Measurements from ENCODE around the gene PRKCA. TPM values are rescaled to one million over a fixed set of nuclear protein-coding genes. Genes with fewer than 3 reads are reported as not detected.

The PRKCA gene
- total RNA-seq, 1 donor from 2014 or later = 29.0 TPM

DNA sequence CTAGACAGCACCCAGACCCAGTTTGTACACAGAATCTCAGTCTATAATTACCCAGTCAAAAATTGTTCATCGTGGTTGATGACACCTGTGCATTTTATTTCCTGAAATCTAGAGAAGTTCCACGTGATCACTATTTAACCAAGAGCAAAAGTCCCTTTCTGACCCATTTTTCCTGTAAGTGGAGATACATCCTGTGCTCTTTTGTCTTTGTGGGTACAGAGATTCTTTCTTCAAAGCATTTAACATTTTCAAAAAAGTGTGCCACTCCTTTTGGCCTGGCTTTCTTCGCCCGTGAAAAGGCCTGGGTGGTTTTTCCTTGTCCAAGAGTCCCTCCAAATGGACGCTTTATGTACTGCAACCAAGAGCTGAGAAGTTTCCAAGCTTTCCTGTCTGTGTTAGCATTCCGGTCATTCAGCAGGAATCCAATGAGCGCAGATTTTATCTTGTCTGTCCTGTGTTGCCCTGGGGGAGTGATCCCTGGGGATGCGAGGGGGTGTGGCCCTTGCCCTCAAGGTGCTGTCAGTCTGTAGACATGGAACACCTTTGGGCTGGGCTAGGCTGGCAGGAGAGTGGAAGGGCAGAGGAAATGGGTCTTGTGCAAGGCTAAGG lies 371.4 kb downstream of the PRKCA start:
- H3K4me1 ChIP-seq = peaks cover 17% of the 10 kb centered on the region
- H3K27ac ChIP-seq = peak overlapping the region; percentile 85
- no peaks in the 10 kb centered on the region for H3K36me3 ChIP-seq
- DNase-seq (no peak), ATAC-seq (peak; percentile 15 to 42)
- TF ChIP-seq, protein P1, sequence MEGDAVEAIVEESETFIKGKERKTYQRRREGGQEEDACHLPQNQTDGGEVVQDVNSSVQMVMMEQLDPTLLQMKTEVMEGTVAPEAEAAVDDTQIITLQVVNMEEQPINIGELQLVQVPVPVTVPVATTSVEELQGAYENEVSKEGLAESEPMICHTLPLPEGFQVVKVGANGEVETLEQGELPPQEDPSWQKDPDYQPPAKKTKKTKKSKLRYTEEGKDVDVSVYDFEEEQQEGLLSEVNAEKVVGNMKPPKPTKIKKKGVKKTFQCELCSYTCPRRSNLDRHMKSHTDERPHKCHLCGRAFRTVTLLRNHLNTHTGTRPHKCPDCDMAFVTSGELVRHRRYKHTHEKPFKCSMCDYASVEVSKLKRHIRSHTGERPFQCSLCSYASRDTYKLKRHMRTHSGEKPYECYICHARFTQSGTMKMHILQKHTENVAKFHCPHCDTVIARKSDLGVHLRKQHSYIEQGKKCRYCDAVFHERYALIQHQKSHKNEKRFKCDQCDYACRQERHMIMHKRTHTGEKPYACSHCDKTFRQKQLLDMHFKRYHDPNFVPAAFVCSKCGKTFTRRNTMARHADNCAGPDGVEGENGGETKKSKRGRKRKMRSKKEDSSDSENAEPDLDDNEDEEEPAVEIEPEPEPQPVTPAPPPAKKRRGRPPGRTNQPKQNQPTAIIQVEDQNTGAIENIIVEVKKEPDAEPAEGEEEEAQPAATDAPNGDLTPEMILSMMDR (IDR thresholded peaks at IDR 0.05) = peak; percentile 68
- H3K27me3 ChIP-seq (ENCODE audit: low read depth) = no peaks in the 10 kb centered on the region
- H3K4me3 ChIP-seq = no peak overlapping the region
- intact Hi-C loops (cut with DNase I) = no loop called here
- H3K9me3 ChIP-seq = no peaks in the 10 kb centered on the region

GRCh38 chr17:66675273-66675990 lies 373.0 kb downstream of the PRKCA start:
- no peak for DNase-seq
- Histone ChIP-seq H3K9me3 (no peaks in the 10 kb centered on the region), H3K27ac (peak overlapping the region; percentile 85), H3K4me1 (peaks cover 17% of the 10 kb centered on the region), H3K4me3 (peak overlapping the region; percentile 32), H3K36me3 (no peaks in the 10 kb centered on the region), H3K27me3 (ENCODE audit: low read depth) (no peaks in the 10 kb centered on the region)
- peak; percentile 22 to 36 for ATAC-seq
- intact Hi-C loops (cut with DNase I) = no loop called here
- TF ChIP-seq, protein P1 (IDR thresholded peaks at IDR 0.05) = no peak

DNA sequence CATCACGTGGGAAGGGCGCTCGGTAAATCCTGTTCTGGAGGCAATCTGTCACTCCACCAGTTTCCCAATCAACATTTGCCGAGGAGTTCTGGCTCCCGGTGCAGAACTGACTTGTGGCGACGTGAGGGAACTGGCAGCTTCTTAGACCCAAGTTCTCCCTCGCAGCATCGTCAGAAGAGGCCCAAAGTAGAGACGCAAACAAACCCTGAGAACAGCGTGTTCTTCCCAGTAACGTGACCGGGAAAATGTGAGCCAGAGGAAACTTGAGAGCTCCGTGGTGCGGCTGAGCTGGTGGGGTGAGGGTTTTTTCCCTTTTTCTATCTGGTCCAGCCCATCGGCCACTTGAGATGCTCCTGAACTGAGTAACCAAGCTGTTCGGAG lies 373.6 kb downstream of the PRKCA start:
- DNase-seq = peak; percentile 77
- Histone ChIP-seq H3K27me3 (ENCODE audit: low read depth) (no peaks in the 10 kb centered on the region), H3K4me1 (peaks cover 17% of the 10 kb centered on the region), H3K9me3 (no peaks in the 10 kb centered on the region), H3K27ac (peak overlapping the region; percentile 85), H3K4me3 (peak overlapping the region; percentile 32), H3K36me3 (no peaks in the 10 kb centered on the region)
- TF ChIP-seq, protein P1 (IDR thresholded peaks at IDR 0.05) = no peak
- intact Hi-C loops (cut with DNase I) = no loop called here
- peak; percentile 82 to 87 for ATAC-seq

DNA sequence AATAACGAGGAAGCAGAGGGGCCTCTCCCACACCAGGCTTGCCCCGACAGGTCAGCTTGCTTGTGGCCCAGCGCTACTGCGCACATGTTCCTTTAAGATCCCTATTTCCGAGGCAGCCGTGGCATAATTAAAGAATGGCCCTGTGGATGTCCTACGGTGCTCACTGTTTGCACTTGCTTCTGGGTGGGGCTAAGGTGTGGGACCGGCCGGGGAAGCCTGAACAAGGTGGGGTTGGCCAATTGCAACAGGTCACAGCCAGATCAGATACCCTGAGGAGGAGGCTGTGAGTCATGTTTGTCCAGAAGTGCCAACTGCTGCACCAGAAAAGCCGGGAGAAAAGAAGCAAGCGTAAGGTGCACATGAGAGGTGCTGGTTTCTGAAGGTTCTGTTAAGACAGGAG lies 374.0 kb downstream of the PRKCA start:
- Histone ChIP-seq H3K9me3 (no peaks in the 10 kb centered on the region), H3K36me3 (no peaks in the 10 kb centered on the region), H3K27ac (peak overlapping the region; percentile 85), H3K4me1 (peaks cover 17% of the 10 kb centered on the region), H3K27me3 (ENCODE audit: low read depth) (no peaks in the 10 kb centered on the region), H3K4me3 (no peak overlapping the region)
- DNase-seq (peak; percentile 84), ATAC-seq (peak; percentile 93 to 94)
- intact Hi-C loops (cut with DNase I) = no loop called here
- TF ChIP-seq, protein P1 (IDR thresholded peaks at IDR 0.05) = no peak

GRCh38 chr17:66677201-66677981 lies 375.0 kb downstream of the PRKCA start:
- DNase-seq (no peak), ATAC-seq (no peak)
- peaks cover 17% of the 10 kb centered on the region for H3K4me1 ChIP-seq
- H3K4me3 ChIP-seq = no peak overlapping the region
- TF ChIP-seq, protein P1 (IDR thresholded peaks at IDR 0.05) = no peak
- intact Hi-C loops (cut with DNase I) = no loop called here
- H3K36me3 ChIP-seq = no peaks in the 10 kb centered on the region
- peak overlapping the region; percentile 85 for H3K27ac ChIP-seq
- no peaks in the 10 kb centered on the region for H3K27me3 ChIP-seq (ENCODE audit: low read depth)
- no peaks in the 10 kb centered on the region for H3K9me3 ChIP-seq
